Eye (tissue), 1 donor: ENCODE results near the gene DNAH14.
"Not testable (repeated sequence)": the region's sequence is repeated elsewhere in the genome, so short reads cannot be mapped to it uniquely, and the experiment has no call there.

ENCODE experiments used
- DNase-seq: peaks from one replicate; pipeline ENCODE4 v3.0.0-alpha.2; 2015

The DNAH14 gene

DNA sequence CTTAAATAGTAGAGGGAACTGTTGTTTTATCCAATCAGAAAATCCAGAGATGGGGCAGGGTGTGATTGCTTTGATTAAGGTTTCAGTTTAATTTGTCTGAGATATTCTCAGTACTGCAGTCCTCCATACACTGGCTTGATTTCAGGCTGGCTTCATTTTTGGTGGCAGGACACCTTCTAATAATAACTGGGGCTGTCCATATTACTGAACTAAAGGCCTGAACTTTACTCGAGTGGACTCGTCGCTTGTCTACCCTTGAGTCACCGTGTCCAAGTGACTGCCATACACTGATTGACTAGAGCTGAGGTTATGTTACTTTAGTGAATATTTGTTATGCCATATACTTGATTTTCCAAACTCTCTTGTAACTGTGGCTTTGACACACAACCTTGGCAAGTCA is 228.8 kb downstream of the DNAH14 start:
- DNase-seq, result no peak

DNA sequence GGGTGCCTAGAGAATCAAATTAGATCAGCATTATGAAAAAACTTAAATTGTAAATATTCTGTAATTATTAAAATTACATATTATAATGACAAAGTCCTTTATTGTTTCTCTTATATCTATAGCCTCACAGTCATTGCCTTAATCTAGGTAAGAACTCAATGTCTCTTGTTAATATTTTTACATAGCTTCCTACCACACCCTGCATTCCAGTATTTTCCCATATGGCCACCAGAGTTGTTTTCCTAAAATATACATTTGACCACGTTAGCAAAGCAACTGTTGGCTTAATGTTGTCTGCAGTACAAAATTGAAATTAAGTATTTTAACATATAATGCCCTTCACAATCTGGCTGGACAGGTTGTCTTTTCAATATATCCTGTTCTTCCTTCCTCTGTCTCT is 230.3 kb downstream of the DNAH14 start:
- no peak for DNase-seq

DNA sequence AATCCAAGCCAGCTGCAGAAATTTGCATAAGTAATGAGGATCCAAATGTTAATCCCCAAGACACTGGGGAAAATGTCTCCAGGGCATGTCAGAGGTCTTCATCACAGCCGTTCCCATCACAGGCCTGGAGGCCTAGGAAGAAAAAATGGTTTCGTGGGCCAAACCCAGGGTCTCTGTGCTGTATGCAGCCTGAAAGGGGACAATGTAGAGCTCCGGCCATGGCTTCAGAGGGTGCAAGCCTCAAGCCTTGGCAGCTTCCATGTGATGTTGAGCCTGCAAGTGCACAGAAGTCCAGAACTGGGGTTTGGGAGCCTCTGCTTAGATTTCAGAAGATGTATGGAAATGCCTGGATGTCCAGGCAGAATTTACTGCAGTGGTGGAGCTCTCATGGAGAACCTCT is 247.9 kb downstream of the DNAH14 start:
- not testable (repeated sequence) for DNase-seq

DNA sequence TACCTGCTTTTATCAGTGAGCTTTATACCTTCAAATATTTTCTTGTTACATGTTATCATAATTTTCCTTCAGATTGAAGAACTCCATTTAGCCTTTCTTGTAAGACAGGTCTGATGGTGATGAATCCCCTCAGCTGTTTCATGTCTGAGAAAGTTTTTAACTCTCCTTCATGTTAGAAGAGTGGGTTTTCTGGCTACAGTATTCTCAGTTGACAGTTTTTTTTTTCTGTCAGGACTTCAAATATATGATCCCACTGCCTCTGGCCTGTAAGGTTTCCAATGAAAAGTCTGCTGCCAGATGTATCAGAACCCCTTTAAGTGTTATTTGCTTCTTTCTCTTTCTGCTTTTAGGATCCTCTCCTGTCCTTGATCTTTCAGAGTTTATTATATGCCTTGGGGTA is 250.2 kb downstream of the DNAH14 start:
- DNase-seq, result peak; percentile 1

DNA sequence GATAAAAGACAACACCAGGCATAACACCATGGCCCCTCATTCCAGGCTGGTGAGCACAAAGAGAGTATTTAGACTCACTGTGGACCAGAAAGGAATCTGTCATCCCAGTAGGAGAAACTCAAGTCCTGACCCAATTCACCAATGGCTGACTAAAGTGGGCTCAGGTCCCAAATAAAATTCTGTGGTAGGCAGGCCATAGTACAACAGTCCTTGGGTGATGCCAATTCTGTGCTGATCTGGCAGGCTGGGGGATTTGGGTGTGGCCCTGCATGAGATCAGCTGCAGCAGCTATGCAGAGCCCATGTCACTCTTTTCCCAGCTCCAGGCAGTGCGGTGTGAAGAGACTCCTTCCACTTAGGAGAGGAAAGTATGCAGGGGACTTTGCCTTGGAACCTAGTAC is 253.2 kb downstream of the DNAH14 start:
- DNase-seq, result no peak

DNA sequence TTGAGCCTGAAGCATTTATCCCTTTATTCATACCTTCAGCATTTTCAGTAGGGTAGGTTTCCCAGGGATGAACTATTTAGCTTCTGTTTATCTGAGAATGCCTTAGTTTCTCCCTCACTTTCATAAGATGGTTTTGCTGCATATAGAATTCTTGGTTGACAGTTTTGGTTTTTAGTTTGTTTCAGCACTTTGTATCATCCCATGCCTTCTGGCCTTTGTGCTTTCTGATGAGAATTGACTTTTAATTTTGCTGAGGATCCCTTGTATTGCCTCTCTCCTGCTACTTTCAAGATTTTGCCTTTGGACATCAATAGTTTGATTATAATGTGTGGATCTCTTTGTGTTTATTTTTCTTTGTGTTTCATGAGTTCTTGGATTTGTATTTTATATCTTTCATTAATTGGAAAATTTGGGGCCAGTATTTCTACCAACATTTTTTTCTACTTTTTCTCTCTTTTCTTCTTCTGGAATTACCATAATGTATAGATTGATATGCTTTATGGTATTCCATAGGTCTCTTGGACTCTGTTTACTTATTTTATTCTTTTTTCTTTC is 261.8 kb downstream of the DNAH14 start:
- DNase-seq, result peak; percentile 6

DNA sequence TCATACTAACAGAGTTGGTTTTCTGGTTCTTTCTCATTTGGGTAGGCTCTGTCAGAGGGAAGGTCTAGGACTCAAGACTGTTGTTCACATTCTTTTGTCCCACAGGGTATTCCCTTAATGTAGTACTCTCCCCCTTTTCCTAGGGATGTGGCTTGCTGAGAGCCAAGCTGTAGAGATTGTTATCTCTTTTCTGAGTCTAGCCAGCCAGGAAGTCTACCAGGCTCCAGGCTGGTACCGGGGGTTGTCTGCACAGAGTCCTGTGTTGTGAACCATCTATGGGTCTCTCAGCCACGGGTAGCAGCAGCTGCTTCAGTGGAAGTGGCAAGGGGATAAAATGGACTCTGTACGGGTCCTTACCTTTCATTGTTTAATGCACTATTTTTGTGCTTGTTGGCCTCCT is 272.0 kb downstream of the DNAH14 start:
- DNase-seq, result no peak

DNA sequence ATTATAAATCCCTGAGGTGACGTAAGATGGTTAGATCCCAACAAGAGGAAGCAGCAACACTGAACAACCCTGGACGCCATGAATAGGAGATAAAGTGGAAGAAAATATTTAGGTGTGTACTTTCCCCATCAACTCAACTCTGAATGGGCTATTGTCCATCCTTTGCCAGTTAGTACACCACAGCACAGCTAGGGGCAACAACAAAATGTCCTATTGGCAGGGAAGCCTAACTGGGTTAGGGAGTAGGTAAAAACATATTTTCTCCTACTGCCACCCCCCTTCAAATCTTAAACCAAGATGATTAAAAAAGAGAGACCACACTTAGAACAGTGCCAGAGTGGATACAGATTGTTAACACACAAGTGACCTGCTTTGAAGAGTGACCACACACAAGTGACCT is 278.3 kb downstream of the DNAH14 start:
- no peak for DNase-seq

DNA sequence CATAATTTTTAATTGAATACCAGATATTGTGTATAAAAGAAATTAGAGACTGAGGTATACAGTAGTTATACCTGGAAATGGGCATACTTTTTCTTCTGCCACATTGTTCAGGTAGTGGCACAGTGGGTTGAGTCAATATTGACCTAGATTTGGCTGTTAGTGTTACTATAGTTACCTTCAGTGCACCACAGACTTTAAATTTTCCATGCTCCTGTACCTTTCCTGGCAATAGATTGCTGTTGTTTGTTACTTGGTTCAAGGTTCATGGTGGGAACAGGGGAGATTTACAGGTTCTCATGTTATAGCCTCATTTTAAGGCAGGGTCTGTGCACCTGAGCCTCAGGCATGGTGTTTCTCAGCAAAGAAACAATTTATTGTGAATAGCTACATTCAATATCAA is 279.7 kb downstream of the DNAH14 start:
- DNase-seq, result no peak

DNA sequence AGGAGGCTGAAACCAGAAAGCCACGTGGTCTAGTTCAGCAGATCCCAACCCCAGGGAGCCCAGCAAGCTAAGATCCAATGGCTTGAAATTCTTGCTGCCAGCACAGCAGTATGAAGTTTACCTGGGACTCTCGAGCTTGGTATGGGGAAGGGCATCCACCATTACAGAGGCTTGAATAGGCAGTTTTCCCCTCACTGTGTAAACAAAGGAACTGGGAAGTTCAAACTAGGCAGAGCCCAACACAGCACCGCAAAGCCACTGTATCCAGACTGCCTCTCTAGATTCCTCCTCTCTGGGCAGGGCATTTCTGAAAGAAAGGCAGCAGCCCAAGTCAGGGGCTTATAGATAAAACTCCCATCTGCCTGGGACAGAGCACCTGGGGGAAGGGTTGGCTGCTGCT is 280.7 kb downstream of the DNAH14 start:
- not testable (repeated sequence) for DNase-seq

DNA sequence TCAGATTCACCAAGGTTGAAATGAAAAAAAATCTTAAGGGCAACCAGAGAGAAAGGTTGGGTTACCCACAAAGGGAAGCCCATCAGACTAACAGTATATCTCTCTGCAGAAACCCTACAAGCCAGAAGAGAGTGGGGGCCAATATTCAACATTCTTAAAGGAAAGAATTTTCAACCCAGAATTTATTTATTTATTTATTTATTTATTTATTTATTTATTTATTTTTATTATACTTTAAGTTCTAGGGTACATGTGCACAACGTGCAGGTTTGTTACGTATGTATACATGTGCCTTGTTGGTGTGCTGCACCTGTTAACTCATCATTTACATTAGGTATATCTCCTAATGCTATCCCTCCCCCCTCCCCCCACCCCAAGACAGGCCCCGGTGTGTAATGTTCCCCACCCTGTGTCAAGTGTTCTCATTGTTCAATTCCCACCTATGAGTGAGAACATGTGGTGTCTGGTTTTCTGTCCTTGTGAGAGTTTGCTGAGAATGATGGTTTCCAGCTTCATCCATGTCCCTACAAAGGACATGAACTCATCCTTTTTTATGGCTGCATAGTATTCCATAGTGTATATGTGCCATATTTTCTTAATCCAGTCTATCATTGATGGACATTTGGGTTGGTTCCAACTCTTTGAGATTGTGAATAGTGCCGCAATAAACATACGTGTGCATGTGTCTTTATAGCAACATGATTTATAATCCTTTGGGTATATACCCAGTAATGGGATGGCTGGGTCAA is 282.4 kb downstream of the DNAH14 start:
- DNase-seq, result not testable (repeated sequence)

DNA sequence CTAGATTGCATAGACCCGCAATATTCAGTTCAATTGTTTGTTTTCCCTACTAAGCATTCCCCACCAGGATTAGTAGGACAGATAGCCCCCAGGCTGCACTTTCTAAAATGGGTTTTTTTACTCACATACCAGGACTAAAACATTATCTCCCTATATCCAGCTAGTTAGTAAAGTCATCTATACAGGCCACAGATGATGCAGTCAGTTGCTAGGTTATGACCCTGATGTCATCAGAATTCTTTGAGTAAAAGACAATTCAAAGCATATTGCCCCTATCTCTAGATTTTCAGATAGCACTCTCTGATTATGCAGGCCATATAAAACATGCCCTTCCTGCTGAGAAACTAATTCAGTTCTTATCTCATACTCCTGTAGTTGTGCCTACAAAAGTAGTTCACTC is 294.8 kb downstream of the DNAH14 start:
- DNase-seq, result no peak

DNA sequence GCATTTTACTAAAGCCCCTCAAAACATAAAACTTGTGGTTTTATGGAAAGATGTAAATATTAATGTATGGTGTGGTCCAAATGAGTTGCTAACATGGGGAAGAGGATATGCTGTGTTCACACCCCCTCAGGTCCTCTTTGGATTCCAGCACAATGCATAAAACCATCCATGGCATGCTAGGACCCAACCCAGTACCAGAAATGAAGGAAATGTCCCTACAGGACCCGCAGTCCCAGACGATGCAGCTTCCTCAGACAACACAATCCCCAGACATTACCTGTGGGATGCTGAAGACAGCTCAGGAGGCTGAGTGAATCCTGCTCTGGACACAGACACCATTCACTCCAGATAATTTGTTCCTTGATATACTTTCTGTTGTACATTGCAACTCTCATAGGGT is 296.2 kb downstream of the DNAH14 start:
- no peak for DNase-seq

DNA sequence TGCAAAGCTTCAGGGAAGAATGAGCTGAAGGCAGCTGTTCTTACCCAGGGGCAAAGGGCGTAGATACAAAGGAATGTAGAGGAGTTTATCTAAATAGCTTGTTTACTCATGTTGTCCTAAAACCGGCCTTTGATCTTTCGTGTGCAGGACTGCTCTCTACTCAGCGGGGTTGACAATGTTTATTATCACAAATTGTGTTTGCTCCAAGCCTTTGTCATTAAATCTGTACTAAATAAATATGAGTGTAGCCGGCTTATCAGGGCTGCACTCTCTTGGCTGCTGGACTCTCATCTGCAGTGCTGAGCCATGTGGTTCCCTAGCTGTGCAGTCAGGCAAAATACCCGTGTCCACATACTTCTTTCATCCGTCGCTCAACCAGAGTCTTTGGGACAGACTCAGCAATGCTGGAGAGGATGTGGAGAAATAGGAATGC is 299.4 kb downstream of the DNAH14 start:
- no peak for DNase-seq

DNA sequence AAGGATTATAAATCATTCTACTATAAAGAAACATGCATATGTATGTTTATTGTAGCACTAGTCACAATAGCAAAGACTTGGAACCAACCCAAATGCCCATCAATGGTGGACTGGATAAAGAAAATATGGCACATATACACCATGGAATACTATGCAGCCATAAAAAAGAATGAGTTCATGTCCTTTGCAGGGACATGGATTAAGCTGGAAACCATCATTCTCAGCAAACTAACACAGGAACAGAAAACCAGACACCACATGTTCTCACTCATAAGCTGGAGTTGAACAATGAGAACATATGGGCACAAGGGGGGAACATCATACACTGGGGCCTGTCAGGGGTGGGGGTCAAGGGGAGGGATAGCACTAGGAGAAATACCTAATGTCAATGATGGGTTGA is 300.0 kb downstream of the DNAH14 start:
- not testable (repeated sequence) for DNase-seq

DNA sequence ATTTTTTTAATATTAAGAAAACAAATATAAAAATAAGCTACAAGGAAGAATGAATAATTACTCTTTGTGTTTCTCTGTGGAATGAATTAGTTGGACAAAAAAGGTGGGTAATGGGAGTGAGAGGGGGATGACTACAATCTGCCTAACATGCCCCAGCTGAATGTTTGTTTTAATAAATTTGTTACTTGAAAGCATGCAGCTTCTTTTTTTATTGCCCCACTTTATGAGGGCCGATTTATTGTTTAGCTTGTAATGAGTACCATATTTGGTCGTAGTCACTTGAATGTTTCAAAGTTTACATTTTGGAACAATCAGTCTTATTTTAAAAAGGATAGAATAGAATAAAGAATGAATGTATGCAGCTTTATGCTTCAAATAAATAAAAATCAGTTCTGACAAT is 301.0 kb downstream of the DNAH14 start:
- DNase-seq, result no peak

DNA sequence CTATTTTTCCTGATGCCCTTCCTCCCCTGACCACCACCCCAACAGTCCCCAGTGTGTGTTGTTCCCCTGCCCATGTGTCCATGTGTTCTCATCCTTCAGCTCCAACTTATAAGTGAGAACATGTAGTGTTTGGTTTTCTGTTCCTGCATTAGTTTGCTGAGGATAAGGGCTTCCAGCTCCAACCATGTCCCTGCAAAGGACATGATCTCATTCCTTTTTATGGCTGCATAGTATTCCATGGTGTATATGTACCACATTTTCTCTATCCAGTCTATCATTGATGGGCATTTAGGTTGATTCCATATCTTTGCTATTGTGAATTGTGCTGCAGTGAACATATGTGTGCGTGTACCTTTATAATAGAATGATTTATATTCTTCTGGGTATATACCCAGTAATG is 303.5 kb downstream of the DNAH14 start:
- DNase-seq, result not testable (repeated sequence)

DNA sequence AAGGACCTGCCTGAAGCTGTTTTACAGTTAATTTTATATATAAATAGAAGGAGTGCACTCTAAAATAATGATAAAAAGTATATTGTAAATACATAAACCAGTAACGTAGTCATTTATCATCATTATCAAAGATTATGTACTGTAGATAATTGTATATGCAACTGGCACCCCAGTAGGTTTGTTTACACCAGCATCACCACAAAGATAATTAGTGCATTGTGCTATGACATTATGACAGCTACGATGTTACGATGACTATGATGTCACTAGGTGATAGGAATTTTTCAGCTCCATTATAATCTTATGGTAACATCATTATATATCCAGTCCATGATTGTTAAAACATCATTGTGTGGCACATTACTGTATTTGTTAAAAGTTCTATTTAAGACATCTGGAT is 313.1 kb downstream of the DNAH14 start:
- no peak for DNase-seq

DNA sequence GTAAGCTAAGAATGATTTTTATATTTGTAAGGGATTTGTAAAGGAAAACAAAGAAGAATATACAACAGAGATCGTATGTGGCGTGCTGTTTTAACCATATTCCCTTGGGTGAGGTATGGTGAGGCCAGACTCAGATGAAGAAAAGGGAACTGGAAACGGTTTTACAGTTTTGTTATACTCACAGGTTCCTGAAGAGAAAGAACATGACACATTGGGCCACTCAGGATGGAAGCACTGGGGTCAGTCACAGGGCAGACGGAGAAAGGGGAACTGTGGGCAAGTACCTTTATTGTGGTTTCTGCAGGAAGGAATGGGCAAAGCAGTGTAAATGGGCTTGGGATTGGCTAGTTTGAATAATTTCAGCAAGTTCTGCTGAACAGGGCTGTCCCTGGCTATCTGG is 321.0 kb downstream of the DNAH14 start:
- DNase-seq, result no peak

DNA sequence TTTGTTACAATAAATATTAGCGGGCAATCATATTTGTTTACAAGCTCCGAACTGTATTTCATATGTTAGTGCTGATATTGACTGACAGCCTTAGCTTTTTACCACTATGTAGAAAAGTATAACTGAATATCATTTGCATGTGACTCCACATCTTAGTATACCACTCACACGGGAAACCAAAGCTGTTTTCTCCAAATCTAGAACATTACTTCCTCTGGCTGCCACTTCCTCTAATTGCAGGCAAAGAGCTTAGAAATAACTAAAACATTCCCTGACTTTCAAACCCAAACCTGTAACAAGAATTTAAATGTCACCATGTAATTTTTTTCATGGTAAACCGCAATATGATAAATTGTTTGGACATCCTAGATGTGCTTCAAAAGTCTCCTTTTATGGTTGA is 323.7 kb downstream of the DNAH14 start:
- DNase-seq, result no peak

DNA sequence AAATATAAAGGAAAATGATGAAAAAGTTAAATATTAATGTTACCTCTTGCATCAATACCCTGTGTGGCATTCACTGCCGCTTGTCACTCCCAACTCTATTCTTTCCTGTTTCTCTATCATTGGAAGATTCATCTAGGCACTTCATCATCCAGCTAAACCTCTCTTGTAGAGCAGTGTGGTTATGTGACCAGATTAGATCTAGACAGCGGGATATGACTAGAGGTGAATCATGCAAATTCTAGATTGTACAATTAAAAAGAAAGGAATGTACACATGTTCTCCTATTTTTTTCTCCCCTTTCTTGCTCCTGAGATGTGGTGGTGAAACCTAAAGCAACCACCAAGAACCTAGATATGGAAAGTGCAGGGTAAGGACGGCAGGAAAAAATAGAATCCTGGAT is 324.3 kb downstream of the DNAH14 start:
- no peak for DNase-seq

DNA sequence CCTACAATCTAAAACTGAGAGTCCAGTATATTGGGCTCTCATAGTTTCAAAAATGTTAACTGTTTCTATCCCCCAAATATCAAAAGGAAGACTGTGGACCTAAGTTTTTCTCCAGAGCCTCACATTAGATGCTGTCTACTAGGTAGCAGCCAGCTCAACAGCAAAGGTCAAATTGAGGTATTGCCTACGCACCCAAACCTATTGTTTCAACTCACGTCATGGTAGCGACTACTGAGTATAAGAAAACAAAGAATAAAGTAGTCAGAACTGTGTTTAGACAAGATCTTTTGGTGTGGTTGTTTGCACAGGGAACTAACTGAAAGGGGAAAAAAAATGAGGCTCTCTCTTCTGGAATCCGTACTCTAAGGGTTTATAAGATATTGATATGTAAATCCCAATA is 325.2 kb downstream of the DNAH14 start:
- DNase-seq, result no peak

DNA sequence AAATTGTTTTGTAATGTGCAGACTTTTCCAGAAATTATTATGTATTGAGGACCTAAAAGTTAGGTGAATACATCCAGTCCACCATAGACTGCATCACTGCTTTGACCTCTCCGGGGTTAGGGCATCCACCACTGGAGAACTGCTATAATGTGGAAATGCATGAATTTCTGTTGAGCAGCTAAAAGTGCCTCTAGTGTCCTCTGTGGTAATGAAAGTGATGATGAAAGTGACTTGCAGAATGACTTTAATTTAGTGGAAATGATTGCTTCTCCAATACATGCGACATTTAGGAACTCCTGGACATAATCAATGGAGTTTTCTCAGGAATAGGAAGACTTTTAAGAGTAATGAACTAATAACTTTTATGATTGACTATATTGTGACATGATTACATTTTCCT is 327.6 kb downstream of the DNAH14 start:
- no peak for DNase-seq

DNA sequence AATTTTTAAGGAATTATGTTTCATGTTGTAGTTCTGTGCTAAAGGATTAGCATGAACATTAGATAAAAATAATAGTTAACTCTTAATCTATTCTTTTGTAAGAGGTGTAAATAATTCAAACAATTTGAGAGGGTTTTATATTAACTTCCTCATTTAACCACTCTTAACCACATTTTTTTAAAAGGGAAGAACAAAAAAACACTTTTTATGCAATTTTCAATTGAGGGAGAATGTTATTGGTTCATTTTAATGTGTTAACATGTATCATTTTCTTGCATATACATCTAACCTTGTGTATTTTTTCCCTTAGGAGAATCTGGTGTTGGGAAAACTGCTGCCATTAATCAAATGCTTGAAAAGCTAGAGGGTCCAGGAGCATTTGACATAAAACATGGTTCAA is 329.3 kb downstream of the DNAH14 start:
- no peak for DNase-seq

DNA sequence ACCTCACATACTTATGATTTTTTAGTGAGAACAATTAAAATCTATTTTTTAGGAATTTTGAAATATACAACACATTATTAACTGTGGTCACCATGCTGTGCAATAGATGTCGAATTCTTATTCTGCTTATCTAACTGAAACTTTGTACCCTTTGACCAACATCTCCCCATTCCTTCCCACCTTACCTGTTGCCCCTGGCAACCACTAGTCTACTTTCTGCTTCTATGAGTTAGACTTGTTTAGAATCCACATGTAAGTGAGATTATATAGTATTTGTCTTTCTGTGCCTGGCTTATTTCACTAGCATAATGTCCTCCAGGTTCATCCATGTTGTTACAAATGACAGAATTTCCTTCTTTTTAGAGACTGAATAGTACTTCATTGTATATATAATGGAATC is 330.1 kb downstream of the DNAH14 start:
- DNase-seq, result no peak
